ENCODE data around the gene CHRNA4. TPM values are rescaled to one million over a fixed set of nuclear protein-coding genes. Genes with fewer than 3 reads are reported as not detected.

CHRNA4 gene
- total and polyA plus RNA-seq, 10 of the 15 experiments (the other 5 are each of a cell fraction or from before 2014, with no cell fraction given), result 0.04 to 0.41 (median 0.06) TPM; not detected in 5

DNA sequence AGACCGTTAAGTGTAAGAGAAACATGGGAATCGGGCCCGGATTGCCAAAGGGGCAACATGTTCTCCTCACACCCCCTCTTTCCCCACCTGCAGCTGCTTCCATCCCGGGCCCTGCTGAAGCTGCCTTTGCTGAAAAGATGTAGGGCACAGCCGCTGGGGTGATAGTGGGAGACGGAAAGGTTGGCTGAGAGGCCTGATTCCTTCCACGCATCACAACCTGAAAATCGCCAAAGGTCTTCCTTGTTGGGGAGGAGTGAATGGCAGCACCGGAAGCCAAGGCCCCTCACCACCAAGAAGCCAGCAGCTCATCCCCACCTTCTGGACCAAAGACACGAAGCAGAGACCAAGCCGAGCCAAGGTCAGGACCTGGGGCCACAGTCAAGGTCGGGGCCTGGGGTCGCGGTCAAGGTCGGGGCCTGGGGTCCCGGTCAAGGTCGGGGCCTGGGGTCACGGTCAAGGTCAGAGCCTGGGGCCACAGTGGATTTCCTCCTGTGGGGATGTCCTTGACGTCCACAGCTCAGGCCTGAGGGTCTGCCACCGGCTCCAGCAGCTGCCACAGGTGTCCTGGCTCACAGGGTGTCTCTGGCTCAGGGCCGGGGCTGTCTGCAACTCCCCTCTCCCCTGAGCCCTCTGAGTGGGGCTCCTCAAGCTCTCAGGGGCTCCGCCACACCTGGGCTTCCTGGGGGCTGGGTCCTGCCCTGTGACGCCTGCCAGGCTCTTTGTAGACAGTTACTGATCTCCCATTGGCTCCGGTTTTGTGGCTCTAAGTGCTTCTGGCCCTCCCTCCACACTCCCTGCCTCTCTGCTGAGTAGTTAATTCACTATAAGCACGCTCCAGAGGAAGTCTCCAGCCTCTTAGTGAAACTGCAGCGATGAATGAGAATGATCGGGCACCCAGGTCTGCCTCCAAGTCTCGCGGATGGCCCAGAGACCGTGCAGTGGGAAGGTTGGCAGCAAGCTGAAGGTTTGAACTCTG is 5.5 kb upstream of the CHRNA4 start (continued):
- TF ChIP-seq MTA2 (IDR thresholded peaks at IDR 0.05; ENCODE audit: low read depth) (no peak), RUNX3 (IDR thresholded peaks at IDR 0.05; ENCODE audit: low read length) (no peak), ZSCAN29 (IDR thresholded peaks at IDR 0.05) (no peak), YBX1 (IDR thresholded peaks at IDR 0.05) (no peak), E2F4 (IDR thresholded peaks at IDR 0.05; ENCODE audit: low read depth, low read length) (no peak), GABPA (IDR thresholded peaks at IDR 0.05; ENCODE audit: low read depth) (no peak), NFXL1 (IDR thresholded peaks at IDR 0.05; ENCODE audit: borderline replicate concordance) (no peak), BRCA1 (IDR thresholded peaks at IDR 0.05; ENCODE audit: low read depth, low read length) (no peak), SMAD5 (IDR thresholded peaks at IDR 0.05; ENCODE audit: low read depth) (no peak), BCL11A (IDR thresholded peaks at IDR 0.05; ENCODE audit: low read depth, low read length) (no peak), FOS (IDR thresholded peaks at IDR 0.05; ENCODE audit: borderline replicate concordance, extremely low read depth, insufficient read length) (no peak), TAF1 (IDR thresholded peaks at IDR 0.05; ENCODE audit: borderline replicate concordance, low read depth, low read length) (no peak), HSF1 (IDR thresholded peaks at IDR 0.05; ENCODE audit: low read depth, low read length) (no peak)
- TF ChIP-seq, protein P1, sequence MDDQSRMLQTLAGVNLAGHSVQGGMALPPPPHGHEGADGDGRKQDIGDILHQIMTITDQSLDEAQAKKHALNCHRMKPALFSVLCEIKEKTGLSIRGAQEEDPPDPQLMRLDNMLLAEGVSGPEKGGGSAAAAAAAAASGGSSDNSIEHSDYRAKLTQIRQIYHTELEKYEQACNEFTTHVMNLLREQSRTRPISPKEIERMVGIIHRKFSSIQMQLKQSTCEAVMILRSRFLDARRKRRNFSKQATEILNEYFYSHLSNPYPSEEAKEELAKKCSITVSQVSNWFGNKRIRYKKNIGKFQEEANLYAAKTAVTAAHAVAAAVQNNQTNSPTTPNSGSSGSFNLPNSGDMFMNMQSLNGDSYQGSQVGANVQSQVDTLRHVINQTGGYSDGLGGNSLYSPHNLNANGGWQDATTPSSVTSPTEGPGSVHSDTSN (IDR thresholded peaks at IDR 0.05; ENCODE audit: insufficient replicate concordance, low read depth, low read length), result no peak
